Fibroblast of skin of right biceps (primary cell): ENCODE results near the gene MTA1.

Source experiments
- DNase-seq: peaks from one replicate; pipeline ENCODE4 v3.0.0-alpha.2; 2013

MTA1 gene

DNA sequence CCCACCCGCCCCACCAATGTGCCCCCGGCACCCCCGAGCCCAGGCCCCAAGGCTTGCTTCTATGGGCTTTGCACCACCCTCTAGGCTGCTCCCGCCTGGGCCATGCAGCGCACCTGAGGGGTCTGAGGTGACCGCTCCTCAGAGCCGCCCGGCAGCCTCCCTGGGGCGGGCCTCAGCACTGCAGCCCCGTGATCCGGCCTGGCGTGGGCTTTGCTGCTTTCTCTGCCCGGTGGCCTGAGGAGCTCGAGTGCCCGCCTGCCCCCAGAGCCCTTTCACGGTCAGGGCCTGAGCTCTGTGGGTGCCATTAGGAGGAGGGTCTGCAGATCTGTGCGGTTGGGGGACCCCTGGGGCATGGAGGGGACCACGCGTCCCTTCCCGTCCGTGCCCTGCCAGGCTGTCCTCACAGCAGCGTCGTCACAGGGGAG is 6.2 kb downstream of the MTA1 start:
- no peak for DNase-seq

DNA sequence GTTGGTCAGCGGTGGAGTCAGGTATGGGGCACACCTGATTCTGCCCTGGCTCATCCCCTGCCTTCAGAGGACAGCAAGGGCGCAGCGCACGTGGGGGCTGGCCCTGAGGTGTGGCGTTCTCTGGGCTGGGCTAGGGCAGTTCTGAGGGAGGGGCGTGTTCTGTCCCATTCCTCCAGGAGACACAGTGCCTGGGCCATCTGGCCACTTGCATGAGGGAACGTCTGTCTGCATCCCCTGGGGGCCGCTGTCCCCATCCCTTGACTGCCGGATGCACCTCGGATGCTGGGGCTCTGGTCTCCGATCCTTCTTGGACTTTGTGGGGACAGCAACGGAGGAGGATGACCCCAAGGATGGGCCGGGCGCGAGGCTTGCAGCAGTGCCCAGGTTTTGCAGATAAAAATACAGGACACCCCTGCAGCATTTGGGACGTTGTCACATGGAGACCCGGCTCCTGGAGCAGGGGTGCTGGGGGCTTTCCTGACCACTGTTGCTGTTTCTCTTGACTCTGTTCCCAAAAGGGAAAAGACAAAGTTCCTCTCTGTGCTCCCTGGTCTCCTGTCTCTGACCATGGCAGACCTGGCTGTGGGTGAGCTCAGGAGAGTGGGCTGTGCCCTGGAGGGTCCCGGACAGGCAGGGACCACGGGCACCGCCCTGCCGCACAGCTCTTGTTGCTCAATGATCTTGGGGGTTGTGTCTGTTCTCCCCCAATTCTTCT is 6.9 kb downstream of the MTA1 start:
- DNase-seq = no peak

DNA sequence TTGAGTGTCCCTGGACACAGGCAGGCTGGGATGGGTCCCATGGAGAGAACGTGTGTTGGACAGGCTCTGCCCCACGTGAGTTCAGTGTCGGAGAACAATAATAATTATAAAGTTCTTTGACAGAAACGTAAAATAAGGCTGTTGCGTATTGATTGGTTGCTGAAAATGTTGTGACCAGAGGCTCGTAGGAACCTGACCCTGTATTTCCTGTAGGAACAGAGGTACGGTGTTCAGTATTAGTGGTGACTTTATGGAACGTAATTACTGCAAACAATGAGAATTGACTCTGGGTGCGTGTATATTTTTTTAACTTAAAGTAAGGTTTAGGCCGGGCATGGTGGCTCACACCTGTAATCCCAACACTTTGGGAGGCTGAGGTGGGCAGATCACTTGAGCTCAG is 7.8 kb downstream of the MTA1 start:
- DNase-seq = no peak

DNA sequence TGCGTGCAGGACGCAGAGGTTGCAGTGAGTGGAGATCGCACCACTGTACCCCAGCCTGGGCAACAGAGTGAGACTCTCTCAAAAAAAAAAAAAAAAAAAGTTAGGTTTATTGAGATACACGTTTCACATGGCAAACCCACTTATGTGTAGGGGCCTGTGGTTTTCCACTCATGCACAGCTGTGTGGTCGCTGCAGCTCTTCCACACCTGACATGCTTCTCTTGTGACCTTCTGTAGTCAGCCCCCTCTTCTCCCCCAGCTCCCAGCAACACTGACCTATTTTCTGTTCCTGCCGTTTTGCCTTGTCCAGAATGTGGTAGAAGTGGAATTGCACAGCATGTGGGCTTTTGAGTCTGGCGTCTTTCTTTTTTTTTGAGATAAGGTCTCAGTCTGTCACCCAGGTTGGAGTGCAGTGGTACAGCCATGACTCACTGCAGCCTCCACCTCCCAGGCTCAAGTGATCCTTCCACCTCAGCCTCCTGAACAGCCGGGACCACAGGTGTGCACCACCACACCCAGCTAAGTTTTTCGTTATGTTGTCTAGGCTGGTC is 8.4 kb downstream of the MTA1 start:
- DNase-seq = no peak

DNA sequence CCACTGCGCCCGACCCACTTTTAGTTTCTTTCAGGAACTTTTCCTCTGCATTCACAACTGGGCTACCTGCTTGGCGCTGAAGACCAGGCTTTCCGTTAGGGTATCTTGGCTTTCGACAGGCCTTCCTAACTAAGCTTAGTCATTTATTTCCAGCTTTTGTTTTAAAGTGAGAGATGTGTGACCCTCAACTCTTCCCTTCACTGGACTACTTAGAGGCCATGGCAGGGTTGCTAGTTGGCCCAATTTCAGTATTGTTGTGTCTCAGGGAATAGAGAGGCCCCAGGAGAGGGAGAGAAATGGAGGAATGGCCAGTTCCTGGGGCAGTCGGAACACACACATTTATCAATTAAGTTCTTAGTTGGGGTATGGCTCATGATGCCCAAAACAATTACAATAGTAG is 10.4 kb downstream of the MTA1 start:
- no peak for DNase-seq

DNA sequence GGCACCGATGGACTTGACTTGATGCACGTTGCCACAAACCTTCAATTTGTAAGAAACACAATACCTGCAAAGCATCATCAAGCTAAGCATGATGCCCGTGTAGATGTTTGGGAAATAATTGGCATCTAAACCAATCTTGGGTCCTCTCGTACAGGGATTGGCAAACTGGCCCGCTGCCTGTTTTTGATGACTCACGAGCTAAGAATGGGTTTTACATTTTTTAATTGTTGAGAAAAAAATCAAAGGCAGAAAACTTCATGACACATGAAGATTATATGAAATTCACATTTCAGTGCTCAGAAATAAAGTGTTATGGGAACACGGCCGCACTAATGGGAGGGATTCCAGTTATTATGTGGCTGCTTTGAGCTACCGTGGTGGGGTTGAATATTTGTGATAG is 10.9 kb downstream of the MTA1 start:
- peak; percentile 76 for DNase-seq

DNA sequence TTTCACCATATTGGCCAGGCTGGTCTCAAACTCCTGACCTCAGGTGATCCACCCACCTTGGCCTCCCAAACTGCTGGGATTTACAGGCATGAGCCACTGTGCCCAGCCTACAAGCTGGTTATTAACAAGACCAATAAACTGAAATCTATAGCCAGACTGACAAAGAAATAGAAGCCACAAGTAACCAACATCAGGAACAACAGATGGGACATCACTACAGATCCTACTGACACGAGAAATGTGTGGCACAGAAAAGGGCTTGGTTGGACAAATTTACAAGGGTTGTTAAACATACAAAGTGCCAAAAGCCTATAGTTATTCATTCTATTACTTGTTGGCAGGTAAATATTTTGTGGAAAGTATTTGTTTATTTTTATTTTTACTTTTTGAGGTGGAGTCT is 11.6 kb downstream of the MTA1 start:
- no peak for DNase-seq

DNA sequence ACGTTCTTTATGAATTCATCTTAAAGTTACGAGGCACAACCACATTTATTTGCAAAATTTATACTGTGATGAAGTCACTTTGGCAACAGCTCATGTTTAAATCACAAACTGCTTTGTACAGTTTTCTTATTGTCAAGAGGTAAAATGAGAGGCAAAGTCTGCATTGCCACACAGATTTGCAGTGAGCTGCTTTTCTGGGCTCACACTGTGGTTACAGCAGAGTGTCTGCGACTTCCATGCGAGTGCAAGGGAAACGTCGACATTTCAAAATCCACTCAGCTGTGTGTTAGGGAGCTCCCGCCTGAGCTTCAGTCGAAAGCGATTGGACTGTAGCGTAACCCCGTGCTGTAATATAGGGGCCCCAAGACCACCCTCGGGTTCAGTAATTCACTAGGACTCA is 13.0 kb downstream of the MTA1 start:
- DNase-seq = peak; percentile 13

DNA sequence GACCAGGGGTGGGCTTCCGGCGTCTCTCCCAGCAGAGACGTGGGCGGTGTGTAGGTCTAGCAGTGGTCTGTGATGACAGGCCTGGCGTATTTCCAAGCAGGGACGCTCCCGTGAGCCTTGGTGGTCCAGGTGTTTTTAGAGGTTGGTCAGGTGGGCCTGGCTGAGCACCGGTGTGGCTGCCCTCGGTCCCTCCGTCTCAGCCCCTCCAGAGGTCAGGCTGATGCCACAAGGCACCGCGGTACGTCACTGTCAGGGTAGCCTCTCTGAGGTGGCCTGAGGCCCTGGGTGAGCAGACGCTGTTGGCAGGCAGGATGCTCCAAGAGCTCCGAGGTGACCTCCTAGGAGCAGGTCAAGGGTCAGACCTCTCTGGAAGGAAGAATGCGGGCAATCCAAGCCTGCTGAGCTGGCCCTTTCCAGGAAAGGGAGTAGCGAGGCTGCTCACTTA is 13.6 kb downstream of the MTA1 start:
- DNase-seq = no peak

DNA sequence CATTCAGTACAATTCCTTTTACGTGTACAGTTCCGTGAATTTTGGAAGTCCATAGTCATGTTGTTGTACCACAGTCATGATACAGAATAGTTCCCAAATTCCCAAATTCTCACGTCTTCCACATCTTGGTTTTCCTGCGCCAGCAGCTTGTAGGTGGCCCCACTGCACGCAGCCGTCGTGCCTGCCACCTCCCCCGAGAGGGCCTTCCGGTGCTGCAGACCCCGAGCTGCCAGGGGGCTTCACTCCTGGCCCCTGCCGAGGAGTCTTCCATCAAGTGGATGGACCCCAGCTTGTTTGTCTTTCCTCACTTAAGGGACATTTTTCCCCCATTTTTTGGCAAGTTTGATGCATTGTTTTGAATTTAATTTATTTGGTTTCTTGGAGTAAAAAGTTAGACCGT is 16.8 kb downstream of the MTA1 start:
- DNase-seq = no peak

DNA sequence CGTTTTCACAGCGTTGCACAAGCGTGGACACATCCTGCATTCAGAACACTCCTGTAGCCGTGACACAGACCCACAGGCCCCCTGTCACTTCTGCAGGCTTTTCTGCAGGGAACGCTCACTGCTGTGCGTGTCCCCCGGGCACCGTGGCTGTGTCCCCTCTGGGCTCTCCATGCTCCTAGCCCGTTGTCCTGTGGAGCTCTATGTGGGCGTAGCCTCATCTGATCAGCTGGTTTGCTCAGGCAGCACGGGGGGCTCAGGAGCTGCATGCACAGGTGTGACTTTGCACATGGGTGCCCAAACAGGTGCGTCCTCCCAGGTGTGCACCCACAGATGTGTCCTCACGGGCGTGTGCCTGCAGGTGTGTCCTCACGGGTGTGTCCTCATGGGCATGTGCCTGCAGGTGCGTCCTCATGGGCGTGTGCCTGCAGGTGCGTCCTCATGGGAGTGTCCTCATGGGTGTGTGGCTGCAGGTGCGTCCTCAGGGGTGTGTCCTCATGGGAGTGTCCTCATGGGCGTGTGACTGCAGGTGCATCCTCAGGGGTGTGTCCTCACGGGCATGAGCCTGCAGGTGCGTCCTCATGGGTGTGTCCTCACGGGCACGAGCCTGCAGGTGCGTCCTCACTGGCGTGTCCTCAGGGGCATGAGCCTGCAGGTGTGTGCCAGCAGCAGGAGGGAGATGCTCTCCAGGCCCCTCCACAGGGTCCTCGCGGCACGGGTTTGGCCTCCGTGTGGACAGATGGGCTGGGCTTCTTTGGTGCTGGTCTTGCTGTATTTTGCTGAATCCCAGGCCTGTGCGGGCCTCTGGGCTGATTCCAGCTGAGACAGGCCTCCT is 17.5 kb downstream of the MTA1 start:
- no peak for DNase-seq

DNA sequence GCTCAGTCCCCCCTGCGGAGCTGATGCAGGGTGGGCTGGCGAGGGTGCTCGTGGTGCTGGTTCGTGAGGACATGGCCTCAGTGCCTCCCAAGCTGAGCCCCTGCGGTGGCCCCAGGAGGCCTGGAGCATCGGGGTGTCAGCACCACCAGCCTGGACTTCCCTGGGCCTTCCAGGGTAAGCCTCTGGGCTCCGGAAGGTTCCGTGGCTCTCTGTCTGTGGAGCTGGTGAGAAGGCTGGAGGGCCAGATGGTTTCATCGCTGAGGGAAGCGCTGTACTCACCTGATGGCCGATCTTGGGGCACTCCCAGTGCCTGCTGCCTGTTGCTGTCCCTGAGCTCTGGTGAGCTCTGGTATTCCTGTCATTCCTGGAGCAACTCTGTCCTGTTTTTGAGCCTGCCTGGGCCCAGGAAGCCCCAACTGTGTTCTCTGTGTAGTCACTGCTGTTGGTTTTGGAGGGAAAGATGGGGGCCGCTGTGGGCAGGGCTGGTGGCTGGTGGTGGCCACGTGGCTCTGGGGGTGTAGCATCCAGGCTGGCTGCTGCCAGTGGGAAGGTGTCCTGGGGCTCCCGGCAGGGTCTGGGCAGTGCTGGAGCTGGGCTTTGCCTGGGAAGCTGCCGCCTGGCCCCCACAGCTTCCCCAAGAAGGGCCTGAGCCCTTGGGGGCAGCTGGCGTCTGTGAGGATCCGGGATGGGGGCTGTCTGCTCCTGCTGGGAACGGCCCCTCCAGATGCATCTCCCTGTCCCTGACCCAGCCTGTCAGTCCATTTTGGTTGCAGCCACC is 18.3 kb downstream of the MTA1 start:
- no peak for DNase-seq

DNA sequence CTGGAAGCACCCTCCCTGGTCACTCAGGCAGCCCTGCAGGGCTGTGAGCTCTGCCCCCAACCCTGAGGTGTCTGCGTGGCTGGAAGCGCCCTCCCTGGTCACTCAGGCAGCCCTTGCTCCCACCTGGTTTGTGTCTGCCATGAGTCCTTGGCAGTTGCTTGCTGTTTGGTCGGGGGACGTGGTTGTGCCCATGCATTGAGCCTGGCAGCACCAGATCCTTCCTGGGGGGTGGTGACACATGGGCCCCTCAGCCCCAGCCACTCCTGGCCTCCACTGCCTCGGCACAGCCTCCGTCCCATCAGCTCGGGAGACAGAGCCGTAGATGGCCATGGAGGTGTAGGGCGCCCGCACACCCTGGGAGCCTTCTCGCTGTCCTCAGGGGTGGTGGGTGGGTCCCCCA is 19.6 kb downstream of the MTA1 start:
- no peak for DNase-seq

DNA sequence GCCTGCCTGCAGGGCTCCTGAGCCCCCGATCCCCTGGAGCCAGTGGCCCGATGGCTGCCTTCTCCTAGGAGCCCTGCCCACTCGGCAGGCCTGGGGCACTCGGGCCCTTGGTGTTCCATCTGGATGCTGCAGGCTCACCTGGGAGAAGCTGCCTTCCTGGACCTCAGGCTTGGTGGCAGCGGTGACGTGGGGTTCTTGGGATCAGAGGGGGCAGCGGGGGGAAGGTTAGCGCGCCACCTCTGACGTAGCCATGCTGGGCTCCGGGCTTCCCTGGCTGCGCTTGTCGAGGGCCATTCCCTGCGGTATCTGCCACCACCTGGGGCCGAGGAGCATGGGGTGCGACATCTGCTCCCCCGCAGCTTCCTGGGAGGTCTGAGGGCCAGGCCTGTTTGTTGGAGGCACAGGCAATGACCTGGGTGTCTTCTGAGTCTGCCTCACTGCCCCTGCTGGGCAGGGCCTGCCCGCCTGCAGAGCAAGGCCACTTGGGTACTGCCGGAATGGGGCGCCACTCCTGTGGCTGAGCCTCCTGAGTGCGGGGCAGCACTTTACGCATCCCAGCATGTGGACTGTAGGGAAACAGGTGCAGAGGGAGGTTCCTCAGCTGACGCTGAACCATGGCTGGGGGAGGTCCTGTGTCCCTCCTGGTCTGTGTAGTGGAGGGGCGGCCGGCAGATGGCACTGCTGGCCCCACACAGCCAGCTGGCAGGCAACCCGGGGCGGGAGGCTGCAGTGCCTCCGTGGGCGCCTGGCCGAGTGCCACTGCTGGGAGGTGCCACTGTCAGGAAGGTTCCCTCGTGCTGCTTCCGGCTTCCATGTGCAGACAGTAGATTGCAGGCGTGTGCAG is 20.3 kb downstream of the MTA1 start:
- no peak for DNase-seq

DNA sequence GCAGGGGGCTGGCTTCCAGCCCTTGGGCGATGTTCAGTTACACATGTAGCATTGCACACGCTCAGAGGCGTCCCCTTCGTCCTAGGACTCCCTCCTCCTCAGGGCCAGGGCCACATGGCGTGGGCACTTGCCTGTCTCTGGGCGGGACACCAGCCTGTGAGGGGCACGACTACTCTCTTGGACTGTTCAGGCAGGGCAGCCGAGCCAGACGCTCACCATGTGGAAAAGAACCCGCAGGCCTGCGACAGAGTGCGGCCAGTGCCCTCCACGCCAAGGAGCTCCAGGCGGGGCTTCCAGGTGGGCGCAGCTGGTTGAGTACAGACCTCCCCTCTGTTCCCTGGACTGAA is 20.9 kb downstream of the MTA1 start:
- DNase-seq = no peak

DNA sequence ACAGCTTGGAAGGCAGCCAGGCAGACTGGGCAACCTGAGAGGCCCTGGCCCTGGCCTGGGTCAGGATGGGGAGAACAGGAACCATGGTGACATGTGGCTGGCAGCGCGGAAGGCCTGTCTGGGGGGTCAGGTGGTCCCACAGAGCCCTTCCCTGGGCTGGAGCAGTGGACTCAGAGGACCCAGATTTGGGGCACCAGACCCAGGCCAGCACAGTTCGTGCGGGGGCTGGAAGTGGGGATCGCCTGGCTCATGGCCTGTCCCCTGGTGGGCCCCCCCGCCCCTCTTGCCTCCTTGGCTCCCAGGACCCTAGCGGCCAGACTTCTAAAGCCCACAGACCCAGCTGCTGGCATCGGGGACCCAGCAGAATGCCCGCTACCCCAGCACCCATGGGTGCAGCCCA is 21.4 kb downstream of the MTA1 start:
- DNase-seq = no peak

DNA sequence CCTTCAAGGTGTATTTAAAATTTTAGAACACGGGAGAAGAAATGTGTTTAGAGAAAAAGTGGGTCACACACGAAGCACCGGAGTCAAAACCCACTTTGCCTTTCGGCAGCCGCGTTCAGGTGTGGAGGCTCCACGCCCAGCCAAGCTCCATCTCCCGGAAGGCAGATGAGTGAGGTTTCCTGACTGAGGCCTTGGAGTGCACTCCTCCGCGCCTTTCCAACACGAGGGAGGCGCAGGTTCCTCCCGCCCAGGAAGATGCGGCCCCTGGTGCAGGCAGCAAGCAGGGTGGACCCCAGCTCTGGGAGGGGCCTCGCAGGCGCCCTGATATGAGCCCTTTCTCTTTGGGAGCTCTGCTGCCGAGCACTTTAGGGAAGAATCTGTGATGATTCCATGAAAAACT is 22.5 kb downstream of the MTA1 start:
- DNase-seq = no peak

DNA sequence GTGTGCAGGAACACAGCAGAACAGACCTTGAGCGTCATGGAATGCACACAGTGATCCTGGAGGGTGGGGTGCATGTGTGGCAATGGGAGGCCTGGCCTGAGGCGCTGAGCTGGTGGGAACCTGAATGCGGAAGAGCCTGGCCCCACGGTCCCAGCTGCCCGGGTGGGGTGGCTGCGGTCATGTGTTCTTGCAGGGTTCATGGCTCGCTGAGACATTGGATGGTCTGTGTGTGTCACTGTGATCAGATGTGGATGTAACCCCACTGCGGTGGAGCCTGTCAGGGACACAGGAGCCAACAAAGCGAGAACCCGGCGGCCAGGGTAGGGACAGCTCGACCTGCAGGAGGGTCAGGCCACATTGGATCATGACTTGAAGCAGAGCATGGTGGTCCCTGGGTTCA is 23.2 kb downstream of the MTA1 start:
- DNase-seq = no peak

DNA sequence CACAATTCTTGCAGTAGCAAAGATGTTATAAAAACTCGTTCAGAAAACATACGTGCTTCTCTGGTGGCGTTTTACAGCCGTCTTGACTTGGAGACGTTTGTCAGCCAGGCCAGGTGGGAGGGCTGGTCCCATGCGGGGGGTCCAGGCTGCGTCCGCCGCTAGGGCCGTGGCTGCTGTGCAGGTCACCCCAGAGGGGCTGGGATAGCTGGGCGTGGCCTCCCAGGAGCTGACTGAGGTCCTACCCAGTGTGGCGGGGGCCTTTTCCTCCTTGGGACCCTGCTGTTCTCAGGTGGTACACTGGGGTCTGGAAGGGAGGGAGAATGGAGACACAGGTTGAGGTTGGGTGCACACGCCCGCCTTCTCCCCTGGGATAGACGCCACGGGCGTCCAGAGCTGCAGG is 25.2 kb downstream of the MTA1 start:
- no peak for DNase-seq

DNA sequence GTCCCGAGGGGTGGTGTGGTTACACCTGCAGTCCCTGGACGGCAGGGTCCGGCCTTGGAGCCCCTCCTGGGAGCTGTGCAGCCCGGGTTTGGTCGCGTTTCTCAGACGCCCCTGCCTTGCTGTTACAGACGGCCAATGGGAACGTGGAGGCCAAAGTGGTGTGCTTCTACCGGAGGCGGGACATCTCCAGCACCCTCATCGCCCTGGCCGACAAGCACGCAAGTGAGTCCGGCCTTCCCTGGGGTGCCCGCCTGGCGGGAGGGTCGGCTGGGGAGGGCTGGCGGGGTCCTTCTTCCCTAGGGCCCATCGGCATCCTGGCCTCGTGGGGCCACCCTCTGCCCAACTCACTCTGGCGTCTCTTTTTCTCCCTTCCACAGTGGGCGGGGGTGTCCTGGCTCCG is 25.7 kb downstream of the MTA1 start:
- no peak for DNase-seq

DNA sequence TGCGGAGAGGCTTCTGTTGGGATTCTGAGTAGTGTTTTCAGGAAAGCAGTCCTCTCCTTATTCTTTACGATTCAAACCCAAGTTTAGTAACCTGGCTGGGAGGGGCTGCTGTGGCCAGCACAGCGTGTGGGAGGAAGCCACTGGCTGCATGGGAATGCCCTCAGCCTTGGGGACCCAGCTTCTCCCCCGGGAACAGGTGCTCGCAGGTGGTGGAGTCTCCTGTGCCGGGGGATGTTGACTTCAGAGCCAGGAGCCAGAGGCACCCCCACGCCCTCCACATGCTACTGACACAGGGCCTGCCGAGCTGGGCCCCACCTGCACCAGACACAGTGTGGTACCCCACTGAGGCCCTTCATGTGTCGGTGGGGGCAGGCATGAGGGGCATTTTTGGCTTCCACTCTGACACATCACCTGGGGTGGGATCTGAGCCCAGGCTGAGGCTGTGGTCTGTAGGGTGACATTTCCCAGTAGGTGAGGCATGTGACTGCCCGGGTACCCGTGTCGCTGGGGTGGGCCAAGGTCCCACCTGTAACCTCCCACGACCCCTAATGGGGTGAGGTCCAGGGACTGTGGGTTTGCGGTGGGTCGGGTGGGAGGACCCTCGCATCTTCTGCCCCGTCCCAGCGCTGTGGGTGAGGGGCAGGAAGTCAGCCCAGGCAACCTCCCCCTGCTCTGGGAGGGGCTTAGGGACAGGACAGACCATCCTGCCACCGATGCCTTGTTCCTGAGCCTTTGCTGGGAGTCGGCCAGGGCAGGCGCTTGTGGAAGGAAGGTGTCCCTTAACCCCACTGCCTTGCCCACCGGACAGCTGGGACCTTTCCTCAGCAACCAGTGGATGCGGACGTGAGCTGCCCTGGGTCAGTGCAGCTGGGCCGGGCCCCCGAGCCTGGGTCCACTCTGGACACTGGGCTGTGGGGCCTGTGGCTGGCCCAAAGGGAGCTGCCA is 26.5 kb downstream of the MTA1 start:
- DNase-seq = no peak
